HUES6 (cell line): ENCODE measurements around the gene ROR1.
"Not testable (repeated sequence)": the region's sequence is repeated elsewhere in the genome, so short reads cannot be mapped to it uniquely, and the experiment has no call there.

Experiments used
- H3K27ac ChIP-seq: 2 replicates; pipeline ENCODE4 v1.7.0; 2013; ENCODE audit warnings: low read depth, mild to moderate bottlenecking, low read length, inconsistent platforms
- H3K27me3 ChIP-seq: 2 replicates; pipeline ENCODE4 v1.6.1; 2013; ENCODE audit warnings: low read length; ENCODE audit not compliant: control insufficient read depth, insufficient read depth
- H3K36me3 ChIP-seq: 2 replicates; pipeline ENCODE4 v1.6.1; 2013; ENCODE audit warnings: low read length; ENCODE audit not compliant: control insufficient read depth, insufficient read depth
- H3K4me1 ChIP-seq: 2 replicates; pipeline ENCODE4 v1.6.1; 2013; ENCODE audit warnings: low read length; ENCODE audit not compliant: control insufficient read depth, insufficient read depth
- H3K4me3 ChIP-seq: 2 replicates; pipeline ENCODE4 v1.5.1; 2013; ENCODE audit warnings: low read depth, low read length
- H3K9ac ChIP-seq: one replicate; pipeline ENCODE4 v1.6.1; 2013; ENCODE audit warnings: mild to moderate bottlenecking, low read length
- H3K9me3 ChIP-seq: 2 replicates; pipeline ENCODE4 v1.6.1; 2013; ENCODE audit warnings: low read depth, low read length; ENCODE audit not compliant: control insufficient read depth, insufficient read depth

The ROR1 gene

GRCh38 chr1:64100791-64101190 lies 327.0 kb downstream of the ROR1 start:
- Histone ChIP-seq H3K9me3 (no peaks in the 10 kb centered on the region), H3K9ac (no peak overlapping the region), H3K27ac (no peak overlapping the region), H3K4me1 (peaks cover 9% of the 10 kb centered on the region; the same call in 1 of the 2 replicates), H3K36me3 (no peaks in the 10 kb centered on the region), H3K27me3 (no peaks in the 10 kb centered on the region), H3K4me3 (no peak overlapping the region)

GRCh38 chr1:64104585-64104984 lies 330.8 kb downstream of the ROR1 start:
- not testable (repeated sequence) for H3K27me3 ChIP-seq, H3K9ac ChIP-seq, H3K27ac ChIP-seq, H3K9me3 ChIP-seq, H3K4me3 ChIP-seq, H3K4me1 ChIP-seq, H3K36me3 ChIP-seq

DNA sequence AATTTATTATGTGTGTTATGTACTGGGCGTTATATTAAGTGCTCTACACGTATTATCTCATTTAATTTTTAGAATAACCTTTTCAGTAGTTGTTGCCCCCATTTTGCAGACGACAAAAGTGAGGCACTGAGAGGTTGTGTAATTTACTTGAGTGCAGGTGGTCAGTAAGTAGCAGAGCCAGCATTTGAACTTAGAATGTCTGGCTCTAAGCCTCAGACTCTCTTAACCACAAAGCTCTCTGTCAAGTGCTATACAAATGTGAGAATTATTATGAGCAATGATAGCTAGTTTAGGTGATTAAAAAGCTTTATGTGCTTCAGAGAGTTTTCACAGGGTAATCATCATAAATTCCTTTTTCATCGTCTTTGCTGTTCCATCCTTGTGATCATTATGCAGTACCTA lies 333.3 kb downstream of the ROR1 start:
- Histone ChIP-seq H3K4me1 (peaks cover 13% of the 10 kb centered on the region; the same call in 1 of the 2 replicates), H3K27me3 (no peaks in the 10 kb centered on the region), H3K4me3 (no peak overlapping the region), H3K9me3 (no peaks in the 10 kb centered on the region), H3K36me3 (no peaks in the 10 kb centered on the region), H3K27ac (no peak overlapping the region), H3K9ac (no peak overlapping the region)

GRCh38 chr1:64107632-64108031 lies 333.8 kb downstream of the ROR1 start:
- Histone ChIP-seq H3K9me3 (no peaks in the 10 kb centered on the region), H3K9ac (no peak overlapping the region), H3K4me1 (peaks cover 15% of the 10 kb centered on the region; the same call in 1 of the 2 replicates), H3K27me3 (no peaks in the 10 kb centered on the region), H3K27ac (no peak overlapping the region), H3K4me3 (no peak overlapping the region), H3K36me3 (no peaks in the 10 kb centered on the region)

- Histone ChIP-seq H3K9ac (no peak overlapping the region), H3K4me1 (peaks cover 15% of the 10 kb centered on the region; the same call in 1 of the 2 replicates), H3K27me3 (no peaks in the 10 kb centered on the region), H3K4me3 (no peak overlapping the region), H3K9me3 (no peaks in the 10 kb centered on the region), H3K27ac (no peak overlapping the region), H3K36me3 (no peaks in the 10 kb centered on the region)
Observed at GRCh38 chr1:64110924-64111777, 337.3 kb downstream of the ROR1 start.

DNA sequence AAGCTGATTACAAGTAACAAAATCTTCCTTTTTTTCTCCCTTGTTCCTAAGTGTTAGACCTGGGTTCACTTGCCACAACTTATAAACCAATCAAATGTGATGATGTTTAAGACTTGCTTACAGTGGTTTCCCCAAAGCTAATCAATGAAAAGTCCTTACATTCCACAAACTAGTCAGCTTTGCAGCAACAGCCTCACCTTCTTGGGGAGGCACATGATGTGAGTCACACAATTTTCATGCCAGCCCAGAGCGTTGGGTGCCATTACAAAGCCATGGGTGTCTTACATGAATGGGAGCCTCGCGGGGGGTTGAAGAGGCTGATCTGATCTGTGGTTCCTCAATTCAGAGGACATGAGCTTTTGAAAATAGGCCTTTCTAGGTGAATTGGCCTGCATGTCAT lies 338.0 kb downstream of the ROR1 start:
- Histone ChIP-seq H3K4me3 (no peak overlapping the region), H3K9me3 (no peaks in the 10 kb centered on the region), H3K4me1 (peaks cover 15% of the 10 kb centered on the region; the same call in 1 of the 2 replicates), H3K9ac (no peak overlapping the region), H3K27me3 (no peaks in the 10 kb centered on the region), H3K27ac (no peak overlapping the region), H3K36me3 (no peaks in the 10 kb centered on the region)

DNA sequence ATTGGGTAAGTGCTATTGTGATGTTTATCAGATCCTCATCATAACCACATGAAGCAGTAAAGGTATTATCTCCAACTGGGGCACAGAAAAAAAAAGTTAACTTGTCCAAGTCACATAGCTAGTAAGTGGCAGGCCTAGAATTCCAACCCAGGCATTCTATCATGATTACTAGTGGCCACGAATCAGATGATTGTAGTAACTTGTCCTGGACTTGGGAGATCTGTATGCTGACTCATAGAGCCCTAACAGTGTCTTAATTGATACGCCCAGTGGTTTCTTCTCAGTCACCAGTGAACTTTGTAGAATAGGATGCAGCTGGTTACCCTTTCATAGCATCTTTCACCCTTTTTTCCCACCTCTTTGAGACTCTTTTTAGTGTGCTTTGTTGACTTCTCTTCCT lies 338.5 kb downstream of the ROR1 start:
- Histone ChIP-seq H3K9me3 (no peaks in the 10 kb centered on the region), H3K27ac (no peak overlapping the region), H3K36me3 (no peaks in the 10 kb centered on the region), H3K27me3 (no peaks in the 10 kb centered on the region), H3K4me1 (peaks cover 15% of the 10 kb centered on the region; the same call in 1 of the 2 replicates), H3K9ac (no peak overlapping the region), H3K4me3 (no peak overlapping the region)

- no peaks in the 10 kb centered on the region for H3K36me3 ChIP-seq
Observed at GRCh38 chr1:64114012-64114525, 340.3 kb downstream of the ROR1 start.

GRCh38 chr1:64116537-64116936 lies 342.7 kb downstream of the ROR1 start:
- 0 out of 2 replicates have a peak, but pooled peaks cover 7% of the 10 kb centered on the region for H3K4me1 ChIP-seq
- no peak overlapping the region for H3K9ac ChIP-seq
- H3K9me3 ChIP-seq: no peaks in the 10 kb centered on the region
- no peaks in the 10 kb centered on the region for H3K27me3 ChIP-seq
- H3K4me3 ChIP-seq: no peak overlapping the region
- H3K36me3 ChIP-seq: no peaks in the 10 kb centered on the region
- H3K27ac ChIP-seq: no peak overlapping the region

More at GRCh38 chr1:64114012-64114525, 340.3 kb downstream of the ROR1 start:
- no peak overlapping the region for H3K9ac ChIP-seq
- peaks cover 15% of the 10 kb centered on the region; the same call in 1 of the 2 replicates for H3K4me1 ChIP-seq
- no peaks in the 10 kb centered on the region for H3K9me3 ChIP-seq
- H3K4me3 ChIP-seq: no peak overlapping the region
- H3K27me3 ChIP-seq: no peaks in the 10 kb centered on the region
- H3K27ac ChIP-seq: no peak overlapping the region

- Histone ChIP-seq H3K9me3 (no peaks in the 10 kb centered on the region), H3K27ac (no peak overlapping the region), H3K9ac (no peak overlapping the region), H3K36me3 (no peaks in the 10 kb centered on the region), H3K4me3 (no peak overlapping the region), H3K27me3 (no peaks in the 10 kb centered on the region), H3K4me1 (no peaks in the 10 kb centered on the region)
Observed at GRCh38 chr1:64117492-64117891, 343.7 kb downstream of the ROR1 start.

DNA sequence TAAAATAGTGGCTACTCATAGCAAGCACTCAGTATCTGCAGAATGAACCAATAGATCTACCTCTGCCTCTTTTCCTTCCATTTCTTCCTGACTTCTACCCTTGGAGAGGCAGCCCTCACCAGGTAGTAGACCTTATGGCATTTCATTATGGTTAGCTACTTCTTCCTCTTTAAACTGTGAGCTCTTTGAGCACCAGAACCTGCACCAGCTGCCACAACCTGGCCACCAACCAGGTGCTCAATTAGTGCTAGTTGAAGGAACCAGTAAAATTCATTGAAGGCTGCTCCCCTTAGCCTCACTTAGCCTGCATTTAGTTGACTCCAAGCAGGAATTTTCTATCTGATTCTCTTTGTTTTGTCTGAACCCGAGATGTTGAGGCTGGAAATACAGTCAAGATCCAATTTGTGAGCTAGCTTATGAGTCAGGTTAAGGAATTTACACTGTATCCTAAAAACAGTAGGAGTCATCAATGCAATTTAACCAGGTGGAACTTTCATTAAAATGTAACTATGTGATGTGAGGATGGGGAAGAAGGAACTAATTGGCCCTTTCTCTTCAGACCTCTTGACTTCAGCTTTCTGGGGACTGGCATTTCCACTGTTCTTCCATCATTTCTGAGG lies 348.1 kb downstream of the ROR1 start:
- Histone ChIP-seq H3K4me1 (no peaks in the 10 kb centered on the region), H3K9me3 (no peaks in the 10 kb centered on the region), H3K4me3 (no peak overlapping the region), H3K27me3 (no peaks in the 10 kb centered on the region), H3K9ac (no peak overlapping the region), H3K36me3 (no peaks in the 10 kb centered on the region), H3K27ac (no peak overlapping the region)
